C4-2B (cell line): ENCODE data around the gene CASP10.

Experiments
- CTCF ChIP-seq: fragments of 450-650 bp; conservative IDR thresholded peaks from 2 replicates; pipeline ENCODE4 v1.5.1; 2017; ENCODE audit warnings: mild to moderate bottlenecking
- ZFX ChIP-seq: fragments of 450-650 bp; IDR thresholded peaks from 2 replicates; pipeline ENCODE4 v1.6.1; 2017

DNA sequence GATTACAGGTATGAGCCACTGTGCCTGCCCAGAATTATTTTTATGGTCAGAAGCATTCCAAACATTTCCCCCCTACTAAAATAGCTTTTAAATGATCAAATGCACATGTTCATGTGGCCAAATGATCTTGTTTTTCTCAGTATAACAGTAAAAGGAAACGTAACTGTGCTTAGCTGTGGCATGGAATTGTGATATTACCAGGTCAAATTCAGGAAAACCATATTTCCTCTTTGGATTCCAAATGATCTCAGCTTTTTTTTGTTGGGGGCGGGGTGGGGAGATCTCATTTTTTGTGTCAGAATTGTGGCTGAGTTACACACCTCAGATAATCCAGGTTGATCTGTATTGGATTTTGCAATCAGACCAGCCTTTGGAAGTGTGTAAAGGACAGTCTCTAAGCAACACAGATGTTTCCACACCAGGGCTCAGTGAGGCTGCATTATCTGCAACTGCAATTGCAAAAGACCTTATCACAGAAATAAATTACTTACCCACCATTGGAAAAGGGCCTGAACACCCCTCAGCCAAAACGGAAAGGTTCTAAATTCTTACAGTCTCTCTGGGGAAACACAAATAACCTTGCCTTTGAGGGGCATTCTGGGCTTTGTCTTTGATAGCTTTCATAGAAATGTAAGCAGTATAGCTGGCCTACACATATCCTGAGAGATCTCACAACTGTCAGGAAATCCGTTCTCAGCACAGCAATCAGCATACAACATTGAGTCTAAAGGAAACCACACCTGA, 8.4 kb downstream of the CASP10 start:
- TF ChIP-seq CTCF (no peak), ZFX (no peak)
